WTC11 (cell line): ENCODE measurements around the gene PDK1.
"Not testable (repeated sequence)": the region's sequence is repeated elsewhere in the genome, so short reads cannot be mapped to it uniquely, and the experiment has no call there.

Experiments used
- GABPB1 ChIP-seq: sonication (generic); formaldehyde crosslinking; IDR thresholded peaks from 2 replicates; pipeline ENCODE4 v1.8.1; 2023; ENCODE audit warnings: mild to moderate bottlenecking, missing genetic modification reagents
- KAT7 ChIP-seq: sonication (generic); formaldehyde crosslinking; IDR thresholded peaks from 2 replicates; pipeline ENCODE4 v1.8.1; 2023; ENCODE audit warnings: missing genetic modification reagents, mild to moderate bottlenecking, borderline replicate concordance
- USF1 ChIP-seq: sonication (generic); formaldehyde crosslinking; IDR thresholded peaks from 2 replicates; pipeline ENCODE4 v1.8.0; 2022; ENCODE audit warnings: mild to moderate bottlenecking, missing genetic modification reagents

GRCh38 chr2:172587231-172587630 is 31.3 kb downstream of the PDK1 start:
- TF ChIP-seq USF1; GABPB1 (CRISPR knock-in tag); KAT7 (CRISPR knock-in tag): not testable (repeated sequence)
